Stimulated activated CD8-positive, alpha-beta memory T cell treated with anti-CD3 and anti-CD28 coated beads, Interleukin-2, amount 100 ng/mL, for 48 hours (primary cell): ENCODE data around the gene FAM131A.
A peak's percentile ranks its signal among the peaks of the same experiment; 100 is the strongest.

Experiments used
- DNase-seq, 2 donors: peaks; one replicate each; pipeline ENCODE4 v3.0.0-alpha.2; 2020; ENCODE audit warnings: low read depth in 2 of 2

Gene FAM131A

GRCh38 chr3:184316792-184317191, 20.6 kb upstream of the FAM131A start:
- no peak for DNase-seq

GRCh38 chr3:184317201-184317600, 20.2 kb upstream of the FAM131A start:
- no peak for DNase-seq

- peak; percentile 36 to 41 for DNase-seq
Measured at GRCh38 chr3:184320104-184320445, 17.3 kb upstream of the FAM131A start.

GRCh38 chr3:184321666-184322065, 15.7 kb upstream of the FAM131A start:
- DNase-seq = no peak

- no peak for DNase-seq
Measured at GRCh38 chr3:184322731-184323487, 14.5 kb upstream of the FAM131A start.

GRCh38 chr3:184323696-184324095, 13.7 kb upstream of the FAM131A start:
- DNase-seq = no peak

- DNase-seq = no peak
Measured at GRCh38 chr3:184325269-184325668, 12.1 kb upstream of the FAM131A start.

- peak in 1 of 2 donors; percentile 41 for DNase-seq
Measured at GRCh38 chr3:184325715-184326369, 11.6 kb upstream of the FAM131A start.

- DNase-seq = no peak
Measured at GRCh38 chr3:184327171-184327570, 10.2 kb upstream of the FAM131A start.

GRCh38 chr3:184328516-184328915, 8.9 kb upstream of the FAM131A start:
- DNase-seq = no peak

GRCh38 chr3:184332370-184333090, 4.9 kb upstream of the FAM131A start:
- no peak for DNase-seq

GRCh38 chr3:184333190-184333589, 4.2 kb upstream of the FAM131A start:
- no peak for DNase-seq

GRCh38 chr3:184333700-184334099, 3.7 kb upstream of the FAM131A start:
- no peak for DNase-seq

- DNase-seq = peak in 1 of 2 donors; percentile 35
Measured at GRCh38 chr3:184334470-184335158, 2.8 kb upstream of the FAM131A start.

GRCh38 chr3:184335291-184335660, 2.1 kb upstream of the FAM131A start:
- no peak for DNase-seq

GRCh38 chr3:184335661-184336546, 1.5 kb upstream of the FAM131A start:
- peak; percentile 83 to 86 for DNase-seq

- no peak for DNase-seq
Measured at GRCh38 chr3:184336547-184337398, 627 bp upstream of the FAM131A start.

- no peak for DNase-seq
Measured at GRCh38 chr3:184337981-184338380, 581 bp downstream of the FAM131A start.

GRCh38 chr3:184338511-184338945, 1.1 kb downstream of the FAM131A start:
- no peak for DNase-seq

- no peak for DNase-seq
Measured at GRCh38 chr3:184339001-184339400, 1.6 kb downstream of the FAM131A start.
